HG02943 (cell line): ENCODE measurements around the gene PMEPA1.

Source experiments
- ATAC-seq: cut with Tn5 transposase; IDR thresholded peaks from one replicate; pipeline ENCODE4 v1.9.1; 2021; ENCODE audit warnings: mild to moderate bottlenecking, low read depth, moderate library complexity; ENCODE audit not compliant: unreplicated experiment

Gene PMEPA1

DNA sequence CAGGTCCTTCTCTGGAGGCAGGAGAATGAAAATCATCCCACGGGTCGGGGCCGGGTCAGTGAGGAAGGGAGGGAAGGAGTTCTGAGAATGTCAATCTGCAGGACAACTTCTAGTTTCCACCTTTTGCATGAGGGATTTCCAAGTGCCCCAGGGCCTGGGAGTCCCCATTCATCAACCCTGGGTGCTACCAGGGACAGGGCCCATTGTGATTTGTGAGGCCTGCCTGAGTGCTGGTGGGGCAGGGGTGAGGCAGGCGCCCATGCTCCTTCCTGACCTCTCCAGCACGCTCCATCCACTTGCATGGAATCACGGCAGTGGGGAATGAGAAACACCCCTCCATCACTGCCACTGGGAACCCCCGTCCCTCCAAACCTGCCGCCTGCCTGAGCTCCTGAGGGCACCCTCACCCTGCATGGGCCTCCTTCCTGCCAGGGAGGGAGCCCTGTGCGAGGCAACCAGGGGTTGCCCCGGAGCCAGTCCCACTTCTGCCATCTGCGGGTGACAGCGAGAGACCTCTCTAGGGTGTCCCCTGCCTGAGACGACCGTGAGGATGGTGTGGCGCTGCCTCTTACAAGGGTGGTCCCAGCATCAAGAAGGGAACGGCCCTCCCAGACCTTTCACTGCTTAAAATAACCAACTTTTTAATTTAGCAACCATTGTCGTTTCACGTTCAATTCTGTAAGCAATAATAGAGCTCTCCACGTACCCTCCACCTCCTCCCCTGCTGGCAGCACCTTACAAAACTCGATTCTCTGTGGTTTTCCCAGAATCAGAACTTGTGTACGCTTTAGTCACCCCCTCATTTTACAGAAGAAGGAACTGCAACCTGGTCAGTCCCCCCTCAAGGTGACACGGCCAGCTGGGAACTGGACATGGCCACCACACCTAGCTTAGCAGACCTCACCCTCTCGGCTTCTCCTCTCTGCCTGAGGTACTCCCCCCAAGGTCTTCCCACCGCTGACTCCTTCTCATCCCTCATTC lies 28.6 kb downstream of the PMEPA1 start:
- ATAC-seq = no peak

DNA sequence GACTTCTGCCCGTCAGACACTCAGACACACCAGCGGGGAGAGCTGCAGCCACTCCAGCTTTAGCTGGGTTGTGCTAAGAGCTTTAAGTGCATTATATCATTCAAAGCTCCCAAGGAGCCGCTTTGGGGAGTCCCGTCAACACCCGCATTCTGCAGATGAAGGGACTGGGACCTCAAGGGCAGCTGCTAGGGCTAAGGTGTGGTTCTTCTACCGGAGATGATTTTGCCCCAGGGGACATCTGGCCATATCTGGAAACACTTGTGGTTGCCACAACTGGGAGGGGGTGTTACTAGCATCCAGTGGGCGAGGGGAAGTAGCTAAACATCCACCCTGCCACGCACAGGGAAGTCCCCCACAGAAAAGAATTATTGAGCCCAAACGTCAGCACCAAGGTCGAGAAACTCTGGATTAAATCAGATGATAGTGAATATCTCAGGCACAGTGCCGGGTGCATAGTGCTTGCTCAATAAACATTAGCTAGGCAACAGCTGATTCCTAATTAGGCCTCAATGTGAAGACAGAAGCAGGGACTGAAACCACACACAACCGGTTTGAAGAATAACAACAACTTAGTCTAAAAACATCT lies 29.6 kb downstream of the PMEPA1 start:
- no peak for ATAC-seq

DNA sequence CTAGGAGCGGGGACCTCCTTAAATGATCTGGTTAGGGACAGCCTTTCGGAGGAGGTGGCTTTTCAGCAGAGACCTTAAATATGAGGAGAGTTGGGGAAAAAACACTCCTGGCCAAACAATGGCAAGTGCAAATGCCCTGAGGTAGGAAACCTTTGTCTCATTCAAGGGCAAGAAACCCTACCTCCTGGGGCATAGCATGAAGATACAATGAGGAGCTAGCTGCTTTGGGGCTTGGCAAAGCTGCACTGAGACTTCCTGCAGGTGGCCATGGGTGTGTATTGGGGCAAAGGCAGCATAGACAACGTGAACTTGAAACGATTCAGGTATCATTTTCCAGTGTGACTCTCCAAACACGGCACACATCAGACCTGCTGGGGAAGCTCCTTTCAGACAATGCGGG lies 30.7 kb downstream of the PMEPA1 start:
- no peak for ATAC-seq

DNA sequence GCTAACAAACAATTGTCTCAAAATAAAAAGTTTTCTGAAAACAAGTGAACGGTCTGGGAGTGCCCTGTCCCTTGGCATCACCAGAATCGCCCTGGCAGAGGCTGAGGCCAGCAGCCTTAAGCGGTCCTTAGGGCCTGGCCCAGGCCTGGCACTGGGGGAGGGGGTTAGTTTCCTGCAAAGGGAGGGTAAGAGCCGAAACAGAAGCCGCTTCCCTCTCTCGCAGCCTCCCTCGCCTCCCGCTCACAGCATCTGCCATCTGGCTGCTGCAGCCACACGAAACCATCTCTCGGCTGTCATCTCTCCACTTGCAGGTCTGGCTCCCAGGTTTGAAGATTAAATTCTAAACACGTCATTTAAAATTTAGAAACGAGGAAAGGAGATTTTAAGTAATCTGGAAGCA lies 31.5 kb downstream of the PMEPA1 start:
- ATAC-seq = no peak

DNA sequence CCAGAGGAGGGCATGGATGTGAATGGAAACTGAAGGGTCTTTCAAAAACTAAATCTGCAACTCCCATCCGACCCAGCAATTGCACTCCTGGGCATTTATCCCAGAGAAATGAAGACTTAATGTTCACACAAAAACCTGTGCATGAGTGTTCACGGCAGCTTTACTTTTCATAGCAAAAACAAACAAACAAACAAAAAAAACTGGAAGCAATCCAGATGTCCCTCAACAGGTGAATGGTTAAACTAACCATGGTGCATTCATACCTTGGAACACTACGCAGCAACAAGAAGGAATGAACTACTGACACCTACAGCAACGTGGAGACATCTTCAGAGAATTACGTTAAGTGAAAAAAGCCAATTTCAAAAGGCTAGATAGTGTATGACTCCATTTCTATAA lies 32.2 kb downstream of the PMEPA1 start:
- no peak for ATAC-seq

DNA sequence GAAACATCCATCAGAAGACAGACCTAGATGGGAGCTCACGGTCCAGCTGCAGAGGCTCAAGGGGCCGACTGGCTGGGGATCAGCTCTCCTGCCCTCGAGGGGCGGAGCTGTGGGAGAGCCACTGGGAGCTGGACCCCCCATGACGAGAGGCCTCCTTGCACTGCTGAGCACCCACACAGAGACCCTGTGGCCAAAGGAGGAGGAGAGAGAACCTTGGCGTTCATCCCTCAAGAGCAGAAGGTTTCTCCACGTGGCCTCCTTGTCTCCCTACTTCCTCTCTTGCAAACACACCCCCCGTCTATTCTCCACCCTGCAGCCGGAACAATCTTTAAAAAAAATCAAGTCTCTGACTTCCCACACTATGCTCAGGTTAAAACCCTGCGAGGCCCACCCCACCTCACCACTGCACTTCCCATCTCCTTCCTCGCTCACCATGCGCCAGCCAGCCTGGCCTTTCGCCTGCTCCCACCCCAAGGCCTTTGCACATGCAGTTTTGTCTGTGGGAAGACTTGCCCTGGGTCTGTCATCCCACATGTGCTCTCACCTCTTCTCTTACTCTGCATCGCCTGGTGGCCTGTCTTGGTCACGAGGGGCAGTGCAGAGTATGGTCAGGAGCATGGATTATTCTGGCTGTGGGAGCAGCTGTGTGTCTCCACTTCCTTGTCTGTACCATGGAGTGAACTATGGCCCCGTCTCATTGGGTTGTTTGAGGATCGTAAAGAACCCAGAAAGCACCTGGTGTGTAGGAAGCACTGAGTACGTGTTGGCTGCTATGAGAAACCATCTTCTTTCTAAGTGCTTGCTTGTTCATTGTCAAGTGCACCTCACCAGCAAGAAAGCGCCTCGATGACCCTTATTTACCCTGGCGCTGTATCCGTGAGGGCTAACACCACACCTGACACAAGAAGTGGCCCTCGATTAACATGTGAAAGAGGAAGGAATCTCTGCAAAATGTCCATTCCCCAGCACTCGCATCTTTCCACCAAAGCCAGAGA lies 32.9 kb downstream of the PMEPA1 start:
- ATAC-seq = no peak

DNA sequence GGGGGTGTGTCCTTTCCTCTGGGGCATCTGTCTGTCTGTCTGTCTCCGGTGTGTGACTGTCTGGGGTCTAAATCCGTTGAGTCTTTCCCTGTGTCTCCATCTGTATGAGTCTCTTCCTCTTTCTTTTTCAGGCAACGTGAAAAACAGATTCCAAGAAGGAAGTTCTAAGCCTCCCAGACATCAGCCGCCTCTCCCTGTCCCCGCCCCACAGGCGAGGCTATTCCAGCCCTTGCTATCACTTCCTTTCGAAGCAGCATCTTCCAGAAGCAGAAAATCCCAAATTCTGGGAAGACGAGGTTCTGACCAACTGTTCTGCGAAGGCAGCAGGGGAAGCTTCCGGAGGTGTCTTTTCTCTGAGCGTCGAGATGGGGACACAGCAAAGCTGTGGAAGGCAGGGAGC lies 34.0 kb downstream of the PMEPA1 start:
- no peak for ATAC-seq

DNA sequence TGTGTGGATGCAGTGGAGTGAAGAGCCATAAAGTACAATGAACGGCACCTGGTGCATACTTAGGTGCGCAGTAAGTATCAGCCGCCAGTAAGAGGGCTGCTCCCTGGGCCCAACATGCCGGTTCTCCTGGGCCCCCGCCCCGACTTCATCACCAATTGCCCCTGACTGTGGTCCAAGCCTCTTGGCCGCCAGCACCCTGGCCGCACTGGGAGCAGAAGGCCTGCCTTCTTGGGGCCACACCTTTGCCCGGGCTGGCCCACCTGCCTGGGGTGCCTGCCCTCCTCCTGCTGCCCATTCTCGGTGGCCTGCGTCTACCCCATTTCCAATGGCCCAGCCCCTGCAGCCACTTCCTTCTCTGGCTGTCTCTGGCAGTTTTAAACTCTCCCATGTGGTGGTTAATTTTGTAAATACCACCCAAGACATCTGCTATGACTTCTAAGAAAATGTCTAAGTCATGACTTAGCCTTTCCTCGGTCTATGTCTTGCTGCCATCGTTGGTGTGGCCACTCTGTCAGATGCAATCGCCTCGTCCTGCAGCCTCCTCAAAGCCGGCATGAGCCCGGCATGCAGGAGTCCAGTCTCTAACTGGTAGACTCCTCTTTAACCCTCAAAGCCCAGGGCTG lies 36.8 kb downstream of the PMEPA1 start:
- ATAC-seq = no peak

DNA sequence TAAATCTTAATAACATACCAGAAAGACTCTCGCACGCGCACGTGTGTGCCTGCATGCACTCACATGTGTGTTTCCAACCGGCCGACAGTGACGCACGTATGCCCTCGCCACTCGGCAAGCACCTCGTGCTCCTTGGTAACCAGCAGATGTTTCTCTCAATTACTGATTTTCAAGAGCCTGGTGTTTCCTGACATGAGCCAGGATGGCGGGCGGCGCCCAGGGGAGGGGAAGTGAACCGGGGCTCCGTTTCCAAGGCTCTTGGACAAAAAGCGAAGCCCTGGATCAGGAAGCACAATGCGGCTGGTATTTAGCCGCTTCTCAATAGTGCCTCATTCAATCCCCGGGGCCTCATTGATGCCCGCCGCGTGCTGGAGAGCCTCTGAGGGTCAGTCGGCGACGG lies 37.7 kb downstream of the PMEPA1 start:
- no peak for ATAC-seq

DNA sequence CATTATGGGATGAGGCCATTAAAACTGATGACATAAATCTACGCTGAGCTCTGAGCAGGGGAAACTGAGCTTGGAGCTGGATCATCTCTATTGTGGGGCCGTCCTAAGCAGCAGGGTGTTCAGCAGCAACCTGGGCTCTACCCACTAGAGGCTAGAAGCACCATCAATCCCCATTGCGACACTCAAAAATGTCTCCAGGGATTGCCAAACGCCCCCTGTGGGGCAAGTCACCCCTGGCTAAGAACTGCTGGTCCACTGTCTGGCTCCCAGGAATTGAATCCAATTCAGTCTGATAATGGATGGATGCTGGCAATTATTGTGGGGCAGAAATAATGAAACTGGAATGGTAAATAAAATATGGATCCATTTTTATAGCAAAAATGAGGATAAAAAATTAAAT lies 38.2 kb downstream of the PMEPA1 start:
- no peak for ATAC-seq

DNA sequence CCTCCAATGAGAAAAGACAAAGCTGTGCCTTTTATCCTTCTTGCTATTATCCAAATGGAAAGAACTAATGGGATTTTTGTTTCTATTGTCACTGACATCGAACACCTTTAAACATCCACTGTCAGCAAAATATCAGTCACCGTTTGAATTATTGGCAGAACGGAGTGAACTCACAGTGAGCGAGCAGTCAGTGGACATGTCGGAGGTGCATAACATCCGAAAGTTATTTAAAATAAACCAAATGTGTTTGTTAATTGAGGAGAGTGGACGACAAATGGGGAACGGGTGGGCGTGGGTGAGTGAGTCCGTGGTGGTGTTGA lies 38.8 kb downstream of the PMEPA1 start:
- ATAC-seq = no peak

DNA sequence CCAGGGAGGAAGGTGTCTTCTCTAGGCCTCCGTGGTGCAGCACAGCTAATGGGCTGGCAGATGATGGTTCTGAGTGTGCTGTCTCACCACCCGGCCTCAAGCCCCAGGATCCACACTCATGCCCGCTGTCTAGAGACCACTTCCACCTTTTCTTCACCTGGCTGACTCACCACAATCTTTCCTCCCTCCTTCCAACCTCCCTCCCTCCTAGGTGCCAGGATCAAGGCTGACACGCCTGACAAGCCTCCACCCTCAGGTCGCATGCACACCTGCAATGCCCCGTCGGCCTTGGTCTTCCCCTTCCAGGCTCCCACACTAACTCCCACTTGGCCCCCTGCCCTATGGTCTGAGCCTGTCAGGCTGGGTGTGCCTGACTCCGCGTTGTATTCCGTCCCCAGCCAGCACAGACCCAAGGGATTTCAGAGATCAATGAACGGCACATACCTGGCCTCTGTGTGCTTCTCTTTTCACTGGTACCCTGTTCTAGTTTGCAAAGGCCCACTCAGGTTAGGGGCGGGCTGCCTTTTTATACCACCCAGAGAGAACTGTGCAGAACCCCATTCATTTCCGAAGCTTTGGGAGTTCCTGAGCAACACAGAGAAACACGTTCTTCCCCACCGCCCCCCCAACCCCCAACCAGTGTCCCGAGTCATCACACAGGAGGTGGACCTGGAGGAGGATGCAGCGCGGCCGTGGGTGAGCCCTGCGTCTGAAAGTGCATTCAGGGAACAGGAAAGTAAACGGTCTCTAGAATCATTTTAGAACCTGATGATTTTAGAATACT lies 39.3 kb downstream of the PMEPA1 start:
- no peak for ATAC-seq

DNA sequence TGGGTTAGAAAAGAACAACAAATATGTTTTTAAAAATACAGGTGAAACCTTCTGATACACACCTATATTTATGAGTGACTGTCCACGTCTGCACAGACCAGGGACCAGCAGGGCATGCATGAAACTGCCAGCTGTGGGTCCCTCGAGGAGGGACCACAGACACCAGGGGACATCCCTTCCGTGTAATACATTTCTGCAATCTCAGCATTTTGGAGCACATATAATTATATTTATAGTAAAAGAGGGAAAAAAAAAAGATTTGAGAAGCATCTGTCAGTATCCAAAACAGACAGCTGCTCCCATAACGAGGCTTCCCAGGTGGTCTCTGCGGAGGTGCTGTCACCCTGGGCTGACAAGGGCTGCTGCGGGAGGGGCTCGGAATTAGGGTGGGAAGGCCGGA lies 40.2 kb downstream of the PMEPA1 start:
- ATAC-seq = no peak

DNA sequence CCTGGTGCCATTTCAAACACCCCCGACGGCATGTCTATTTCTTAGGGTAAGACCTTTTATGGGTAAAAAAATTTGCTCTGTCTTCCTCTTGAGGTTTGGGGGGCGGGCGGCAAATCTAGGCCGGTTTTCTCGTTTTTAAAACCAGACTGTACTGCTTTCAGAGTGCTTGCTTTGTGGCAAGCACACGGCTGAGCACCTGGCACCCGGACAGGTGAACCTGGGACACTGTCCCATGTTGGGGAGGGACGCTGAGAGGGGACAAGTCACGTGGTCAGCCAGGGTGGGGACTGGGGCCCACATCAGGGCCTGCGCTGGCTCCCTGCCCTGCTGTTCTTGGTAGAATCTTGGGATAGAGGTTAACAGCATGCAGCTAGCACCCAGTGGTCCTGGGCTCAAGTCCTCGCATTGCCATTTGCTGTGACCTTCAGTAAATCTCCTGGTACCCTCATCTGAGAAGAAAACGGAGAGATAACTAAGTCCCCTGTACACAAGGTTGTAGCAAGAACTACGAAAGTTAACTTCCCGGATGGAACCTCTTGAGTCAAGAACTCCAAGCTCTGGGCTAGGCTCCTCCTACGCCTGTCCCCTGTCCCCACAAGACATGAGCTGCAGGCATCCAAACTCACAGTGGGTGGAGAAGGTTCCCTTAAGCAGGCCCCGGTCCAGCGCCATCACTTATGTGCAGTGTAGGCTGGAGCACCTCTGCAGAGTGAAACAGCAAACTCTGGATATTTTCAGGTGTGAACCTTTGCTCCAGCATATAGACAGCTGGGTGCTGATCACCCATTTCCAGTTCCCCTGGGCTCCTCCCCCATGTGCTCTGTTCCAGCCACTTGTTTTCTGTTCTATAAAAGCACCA lies 41.7 kb downstream of the PMEPA1 start:
- no peak for ATAC-seq

DNA sequence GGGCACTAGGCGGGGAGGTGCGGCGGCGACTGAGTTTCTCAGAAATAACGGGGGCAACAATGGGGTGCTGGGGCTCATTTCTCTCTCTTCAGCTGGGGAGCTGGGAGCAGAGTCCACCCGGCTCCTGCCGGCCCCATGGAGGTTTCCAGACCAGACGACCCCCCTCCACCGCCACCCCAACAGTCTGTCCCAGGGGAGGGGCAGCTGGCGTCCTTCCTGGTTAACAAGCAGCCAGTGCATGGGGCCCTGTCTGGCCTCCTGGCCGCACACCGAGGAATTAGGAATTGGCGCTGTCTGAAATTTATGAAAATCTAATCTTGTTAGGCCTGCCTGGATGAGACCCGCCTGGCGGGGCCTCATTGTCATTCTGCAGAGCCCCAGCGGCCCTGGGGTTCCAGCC lies 42.4 kb downstream of the PMEPA1 start:
- ATAC-seq = no peak

DNA sequence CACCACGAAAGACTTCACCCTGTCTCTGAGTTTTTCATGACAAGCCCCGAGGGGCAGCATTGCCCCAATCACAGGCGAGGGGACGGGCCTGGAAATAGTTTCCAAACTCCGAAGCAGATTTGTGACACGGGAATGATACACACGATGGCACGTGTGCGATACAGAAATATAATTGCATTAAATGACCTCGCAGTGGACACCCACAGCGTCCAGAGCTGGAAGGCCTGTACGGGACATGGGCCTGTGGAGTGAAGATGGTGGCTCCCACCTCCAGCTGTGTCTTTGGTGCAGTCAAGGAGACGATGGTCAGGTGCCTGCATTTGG lies 43.0 kb downstream of the PMEPA1 start:
- no peak for ATAC-seq

DNA sequence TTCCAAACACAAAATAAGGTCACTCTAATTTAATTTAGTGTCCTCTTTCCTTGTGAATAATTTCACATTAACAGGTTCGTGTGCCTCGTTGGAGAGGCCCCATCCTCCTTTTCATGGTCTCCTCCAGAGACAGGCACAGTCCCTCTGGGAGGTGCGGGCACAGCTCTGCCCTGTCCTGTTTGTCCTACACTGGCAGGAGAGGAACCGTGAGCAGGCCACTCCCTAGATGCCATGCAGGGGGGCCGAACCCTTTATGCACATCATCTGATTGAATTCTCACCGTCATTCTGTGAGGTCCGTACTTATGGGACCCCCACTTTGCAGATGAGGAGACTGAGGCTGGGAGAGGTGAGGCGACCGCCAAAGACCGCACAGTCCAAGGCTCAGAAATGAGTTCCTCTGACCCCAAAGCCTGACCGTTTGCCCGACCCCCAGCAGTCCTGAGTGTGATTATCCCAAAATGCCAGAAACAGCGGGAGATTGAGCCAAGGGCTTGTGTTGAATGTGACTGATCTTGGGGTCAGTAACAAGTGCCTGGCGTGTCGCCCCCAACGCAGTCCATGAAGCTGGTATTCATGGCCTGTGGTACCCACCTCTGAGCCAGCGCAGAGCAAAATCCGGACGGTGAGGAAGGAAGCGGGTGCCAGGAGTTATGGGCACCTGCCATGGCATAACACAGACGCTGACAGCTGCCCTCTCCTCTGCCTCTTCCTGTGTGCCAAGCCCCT lies 43.5 kb downstream of the PMEPA1 start:
- ATAC-seq = no peak

DNA sequence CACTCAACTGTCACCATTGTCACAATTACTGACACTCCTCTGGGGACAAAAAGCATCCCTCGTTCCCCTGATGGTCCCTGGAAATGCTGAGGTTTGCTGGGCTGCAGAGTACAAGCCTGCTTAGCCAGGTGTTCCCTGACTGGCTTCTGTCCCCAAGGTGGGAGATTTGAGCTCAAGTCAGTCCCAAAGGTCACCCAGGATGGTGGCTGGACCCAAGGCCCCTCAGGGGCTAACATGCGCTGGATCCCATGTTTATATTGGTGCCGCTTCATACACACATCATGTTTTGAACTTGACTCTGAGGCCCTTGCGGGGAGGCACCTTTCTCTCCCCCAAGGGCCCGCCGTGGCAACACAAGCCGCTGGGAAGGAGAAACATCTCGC lies 44.2 kb downstream of the PMEPA1 start:
- no peak for ATAC-seq
